HG03103 (cell line): Measurements from ENCODE around the gene CSPG4.
"Not testable (repeated sequence)": the region's sequence is repeated elsewhere in the genome, so short reads cannot be mapped to it uniquely, and the experiment has no call there.

ENCODE experiments used
- ATAC-seq: cut with Tn5 transposase; IDR thresholded peaks from one replicate; pipeline ENCODE4 v1.9.1; 2021; ENCODE audit warnings: low read depth; ENCODE audit not compliant: unreplicated experiment

CSPG4 gene

GRCh38 chr15:75689429-75689828, 23.2 kb downstream of the CSPG4 start:
- not testable (repeated sequence) for ATAC-seq

- no peak for ATAC-seq
These were observed 23.8 kb downstream of the CSPG4 start for GRCh38 chr15:75688831-75689230.

GRCh38 chr15:75688278-75688557, 24.4 kb downstream of the CSPG4 start:
- no peak for ATAC-seq

GRCh38 chr15:75687486-75688277, 25.0 kb downstream of the CSPG4 start:
- ATAC-seq, result no peak

GRCh38 chr15:75686212-75686642, 26.4 kb downstream of the CSPG4 start:
- not testable (repeated sequence) for ATAC-seq

GRCh38 chr15:75685195-75685594, 27.5 kb downstream of the CSPG4 start:
- ATAC-seq, result no peak

- ATAC-seq, result no peak
These were observed 28.0 kb downstream of the CSPG4 start for GRCh38 chr15:75684648-75685047.

- ATAC-seq, result not testable (repeated sequence)
These were observed 28.9 kb downstream of the CSPG4 start for GRCh38 chr15:75683646-75684312.

GRCh38 chr15:75682181-75683135, 30.2 kb downstream of the CSPG4 start:
- ATAC-seq, result no peak

- ATAC-seq, result no peak
These were observed 32.5 kb downstream of the CSPG4 start for GRCh38 chr15:75680007-75680789.

GRCh38 chr15:75678324-75678690, 34.3 kb downstream of the CSPG4 start:
- ATAC-seq, result not testable (repeated sequence)

GRCh38 chr15:75677465-75678323, 35.0 kb downstream of the CSPG4 start:
- no peak for ATAC-seq

GRCh38 chr15:75676688-75677464, 35.8 kb downstream of the CSPG4 start:
- no peak for ATAC-seq

- ATAC-seq, result no peak
These were observed 36.9 kb downstream of the CSPG4 start for GRCh38 chr15:75675579-75676404.

GRCh38 chr15:75674366-75674765, 38.3 kb downstream of the CSPG4 start:
- ATAC-seq, result no peak

- no peak for ATAC-seq
These were observed 39.0 kb downstream of the CSPG4 start for GRCh38 chr15:75673426-75674235.
